Activated CD4-positive, alpha-beta T cell treated with anti-CD3 and anti-CD28 coated beads for 4 hours (primary cell): Measurements from ENCODE around the gene KCNQ1.

Experiments
- DNase-seq, 2 donors: peaks; one replicate each; pipeline ENCODE4 v3.0.0-alpha.2; 2020

KCNQ1 gene

DNA sequence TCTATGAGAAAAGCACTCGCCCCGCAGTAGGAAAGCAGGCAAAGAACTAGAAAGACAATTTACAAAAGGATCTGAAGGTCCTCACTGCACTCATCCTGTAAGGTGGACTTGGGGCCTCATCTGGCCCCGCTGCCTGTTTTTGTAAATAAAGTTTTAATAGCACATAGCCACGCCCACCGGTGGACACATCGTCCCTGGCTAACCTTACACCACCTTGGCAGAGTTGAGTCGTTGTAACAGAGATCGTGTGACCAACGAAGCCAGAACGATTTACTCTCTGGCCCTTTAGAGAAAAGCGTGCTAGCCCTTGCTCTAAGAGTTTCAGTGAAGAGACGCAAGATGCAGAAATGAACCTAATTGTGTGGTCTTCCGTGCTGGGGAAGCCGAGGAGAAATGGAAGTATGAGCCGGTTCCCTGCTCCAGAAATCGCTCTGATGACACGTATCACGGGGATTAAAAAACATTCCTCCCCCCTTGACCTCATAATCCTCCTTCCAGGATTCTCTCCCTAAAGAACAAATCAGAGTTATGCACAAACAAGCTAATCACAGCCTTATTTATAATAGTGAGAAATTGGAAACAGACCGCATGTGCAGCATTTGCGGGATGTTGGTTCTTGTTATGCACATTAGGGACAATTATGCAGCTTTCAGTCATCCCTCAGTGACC lies 360.7 kb downstream of the KCNQ1 start:
- no peak for DNase-seq

DNA sequence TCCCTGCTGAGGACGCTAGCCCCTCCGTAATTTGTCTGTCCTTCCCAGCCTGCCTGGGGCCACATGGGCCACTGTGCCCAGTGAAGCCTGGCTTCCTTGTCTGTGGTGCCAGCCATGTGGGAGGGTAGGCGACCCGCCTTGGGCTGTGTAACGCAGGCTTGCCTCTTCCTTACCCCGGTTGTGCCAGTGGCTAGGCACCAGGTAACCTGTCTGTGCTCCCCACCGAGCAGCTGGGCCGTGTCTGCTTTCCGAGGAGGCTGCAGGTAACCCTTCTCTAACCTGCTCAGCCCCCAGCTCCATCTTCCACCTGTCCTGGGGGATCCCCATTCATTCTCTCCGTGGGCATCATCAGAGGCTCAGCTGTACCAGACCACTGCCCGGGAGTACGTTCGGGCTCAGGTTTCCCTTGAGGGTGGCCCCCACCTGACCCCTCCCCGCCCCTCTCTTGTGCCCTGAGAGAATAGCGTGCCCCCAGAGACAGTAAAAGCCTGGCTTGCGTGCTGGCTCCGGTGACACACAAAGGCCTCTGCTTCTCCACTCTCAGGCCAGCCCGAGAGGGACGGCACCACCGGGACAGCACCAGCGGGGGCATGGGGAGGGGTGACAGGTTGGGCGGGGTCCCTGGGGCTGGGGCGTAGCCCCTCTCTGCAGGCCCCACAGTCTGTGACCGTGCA lies 361.7 kb downstream of the KCNQ1 start:
- DNase-seq, result no peak

DNA sequence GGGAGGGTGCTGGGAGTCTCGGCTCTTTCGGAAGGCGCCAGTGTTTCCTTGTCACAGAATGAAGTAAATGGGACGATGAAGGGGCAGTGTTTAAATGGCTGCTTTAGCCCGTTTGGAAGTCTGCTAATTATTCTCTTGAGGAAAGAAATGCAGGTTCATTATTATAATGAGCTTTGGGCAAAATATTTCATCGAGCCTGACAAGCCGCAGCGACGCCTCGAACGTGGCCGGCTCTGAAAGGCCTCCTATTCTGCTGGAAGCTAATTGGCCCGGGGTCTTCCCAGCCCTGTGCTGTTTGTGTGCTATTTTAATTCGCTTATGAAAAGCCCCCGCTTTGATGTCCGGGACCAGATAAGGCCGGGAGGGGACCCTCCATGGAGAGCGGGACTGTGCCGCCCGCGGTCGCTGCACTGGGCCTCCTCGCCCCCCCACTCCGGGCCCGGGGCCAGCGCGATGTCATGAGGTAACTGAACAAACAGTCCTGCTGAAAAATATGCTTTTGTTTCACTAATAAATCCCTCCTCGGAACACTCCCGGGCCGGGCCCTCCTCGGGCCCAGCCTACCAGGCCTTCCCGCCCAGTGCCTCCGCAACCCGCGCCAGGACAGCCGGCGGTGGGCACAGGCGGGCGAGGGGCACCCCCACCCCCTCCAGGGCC lies 362.3 kb downstream of the KCNQ1 start:
- DNase-seq, result no peak

DNA sequence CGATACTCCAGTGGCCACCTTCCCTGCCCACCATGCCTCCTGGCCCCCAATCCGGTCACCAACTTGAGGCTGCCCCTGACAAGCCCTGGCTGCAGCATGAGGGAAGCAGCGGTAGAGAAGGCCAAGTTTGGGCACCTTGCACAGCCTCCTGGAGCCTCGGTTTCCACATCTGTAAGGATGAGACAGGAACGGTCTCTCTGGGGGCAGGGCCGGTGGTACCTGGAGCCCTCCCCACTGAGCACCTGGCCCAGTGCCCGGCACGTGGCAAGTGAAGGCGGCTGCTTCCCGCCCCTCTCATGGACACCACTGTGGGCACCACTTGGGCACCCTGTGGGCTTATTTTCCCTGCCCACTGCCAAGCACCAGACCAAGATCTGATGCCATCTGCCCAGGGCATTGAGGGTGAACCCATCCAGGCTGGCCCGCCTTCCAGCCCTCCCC lies 363.0 kb downstream of the KCNQ1 start:
- no peak for DNase-seq

DNA sequence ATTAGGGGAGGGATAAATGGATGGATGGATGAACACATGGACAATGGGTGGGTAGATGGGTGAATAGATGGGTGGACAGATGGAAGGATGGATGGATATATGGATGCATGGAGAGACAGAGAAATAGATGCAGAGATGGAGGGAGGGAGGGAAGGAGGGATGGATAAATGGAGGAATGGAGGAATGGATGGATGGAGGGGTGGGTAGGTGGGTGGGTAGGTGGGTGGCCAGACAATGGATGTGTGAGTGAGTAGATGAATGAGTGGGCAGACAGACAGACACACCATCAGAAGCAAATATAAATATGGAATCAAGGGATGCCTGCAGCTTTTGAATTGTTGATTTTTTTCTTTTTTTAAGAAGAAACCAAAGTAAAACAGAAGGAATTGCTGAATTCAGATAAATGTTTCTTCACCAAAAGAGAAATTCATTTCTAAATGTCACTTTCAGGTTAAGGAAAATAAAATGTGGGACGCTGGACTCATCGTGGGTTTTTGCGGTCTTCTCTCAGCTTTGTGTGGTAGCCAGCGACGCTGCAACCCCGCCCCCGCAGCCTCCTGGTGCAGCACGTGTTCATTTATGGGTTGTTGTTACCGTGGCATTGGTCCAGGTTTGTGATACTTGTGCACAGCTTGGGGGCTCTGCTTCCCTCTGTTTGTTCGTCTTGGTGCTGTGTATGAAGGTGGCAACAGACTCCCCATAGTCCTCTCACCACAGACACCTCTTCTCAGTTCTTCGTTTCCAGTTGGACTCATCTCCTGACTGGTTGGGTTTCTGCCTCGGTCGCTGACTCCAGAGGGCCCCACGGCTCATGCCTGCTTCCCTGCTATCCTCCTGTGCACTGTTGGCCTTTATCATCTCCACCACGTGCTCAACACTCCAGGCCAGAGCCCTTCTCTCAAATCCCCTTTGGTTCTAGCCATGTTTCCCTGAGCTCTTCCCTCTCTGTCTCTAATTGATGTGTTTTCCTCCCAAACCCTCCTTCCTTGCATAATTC lies 364.3 kb downstream of the KCNQ1 start:
- no peak for DNase-seq

DNA sequence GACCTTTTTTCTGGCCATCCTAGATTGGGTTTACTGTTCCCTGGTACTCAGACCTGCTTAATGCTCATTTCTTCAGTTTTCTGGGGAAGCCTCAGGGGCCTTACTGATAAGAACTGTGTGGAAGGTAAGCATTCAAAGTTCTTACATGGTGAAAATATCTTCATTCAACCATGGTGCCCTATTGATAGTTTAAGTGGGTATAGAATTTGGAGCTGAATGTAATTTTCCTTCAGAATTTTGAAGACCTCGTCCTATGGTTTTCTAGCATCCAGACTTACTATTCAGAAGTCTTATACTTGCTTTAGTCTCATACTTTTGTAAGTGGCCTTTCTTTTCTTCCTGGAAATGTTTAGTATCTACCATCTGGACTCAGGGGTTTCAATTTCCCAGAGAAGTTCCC lies 365.0 kb downstream of the KCNQ1 start:
- DNase-seq, result no peak

DNA sequence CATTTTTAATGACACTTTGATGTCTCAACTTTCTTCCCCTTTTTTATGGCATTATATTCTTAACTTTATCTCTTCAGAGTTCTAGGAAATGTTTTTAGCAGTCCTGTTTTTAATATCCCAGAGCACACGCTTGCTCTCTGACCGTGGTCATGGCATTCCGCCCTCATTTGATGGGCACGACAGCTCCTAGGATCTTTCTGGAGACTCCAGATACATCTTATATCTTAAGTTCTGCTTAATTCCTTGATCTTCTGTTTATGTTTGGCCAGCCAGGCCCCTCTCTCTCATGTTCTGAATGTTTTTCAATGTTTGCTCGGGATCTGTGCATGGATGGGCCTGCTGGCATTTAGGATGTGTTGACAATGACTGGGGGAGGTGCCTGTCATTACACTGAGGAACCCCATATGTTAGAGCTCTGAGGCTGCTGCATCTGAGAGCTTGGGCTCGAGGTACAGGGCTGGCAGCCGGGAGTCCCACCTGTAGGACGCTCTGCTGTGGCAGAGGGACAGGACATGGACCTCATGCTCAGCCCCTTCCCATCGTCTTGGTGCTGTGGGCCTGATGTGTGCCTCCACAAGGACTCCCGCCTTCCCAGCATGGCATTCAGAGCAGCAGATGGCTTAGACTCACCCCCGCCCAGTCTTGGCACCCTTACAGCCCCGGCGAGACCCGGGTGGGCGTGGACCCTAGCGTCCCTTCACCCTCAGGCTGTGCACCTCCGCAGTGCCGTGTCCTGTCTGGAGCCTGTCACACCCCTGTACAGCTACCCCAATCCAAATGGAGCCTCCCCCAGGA lies 365.8 kb downstream of the KCNQ1 start:
- no peak for DNase-seq

DNA sequence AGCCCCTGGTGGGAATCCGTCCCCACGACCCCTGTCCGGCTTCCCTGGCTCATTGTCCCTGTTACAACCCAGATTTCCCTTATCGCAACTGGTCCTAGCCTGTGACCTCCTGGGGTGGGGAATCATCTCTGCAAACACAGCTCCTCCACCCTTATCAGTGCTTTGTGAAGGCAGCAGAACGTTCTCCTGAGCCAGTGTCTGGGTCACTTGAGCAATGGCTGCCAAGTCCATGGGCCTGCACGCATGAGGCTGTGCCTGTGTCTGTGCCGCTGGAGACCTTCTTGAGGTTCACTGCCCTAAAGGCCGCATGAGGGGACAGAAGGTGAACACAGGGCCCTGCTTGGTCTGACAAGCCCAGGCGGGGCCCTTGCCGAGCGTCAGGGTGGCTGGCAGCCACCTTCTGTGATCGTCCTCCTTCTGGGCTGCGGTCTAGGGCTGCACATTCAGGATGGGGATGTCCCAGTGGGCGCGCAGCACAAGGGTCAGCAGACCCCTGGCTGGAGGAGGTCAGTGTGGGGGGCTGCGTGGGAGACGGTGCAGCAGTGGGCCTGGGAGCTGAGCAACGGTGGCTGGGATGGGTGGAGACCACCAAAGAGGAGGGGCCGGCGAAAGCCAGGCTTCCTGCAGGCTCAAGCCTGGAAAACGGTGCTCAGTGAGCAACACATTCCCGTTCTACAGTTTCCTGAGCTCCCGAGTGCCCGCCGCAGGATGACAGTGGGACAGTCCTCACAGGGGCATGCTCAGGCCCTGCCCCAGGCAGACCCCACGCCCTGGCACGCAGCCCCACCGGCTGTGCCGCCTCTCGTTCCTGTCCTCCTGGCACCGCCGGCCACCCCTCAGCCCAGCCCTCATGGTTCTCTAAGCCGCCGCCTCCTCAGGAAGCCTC lies 366.6 kb downstream of the KCNQ1 start:
- no peak for DNase-seq

DNA sequence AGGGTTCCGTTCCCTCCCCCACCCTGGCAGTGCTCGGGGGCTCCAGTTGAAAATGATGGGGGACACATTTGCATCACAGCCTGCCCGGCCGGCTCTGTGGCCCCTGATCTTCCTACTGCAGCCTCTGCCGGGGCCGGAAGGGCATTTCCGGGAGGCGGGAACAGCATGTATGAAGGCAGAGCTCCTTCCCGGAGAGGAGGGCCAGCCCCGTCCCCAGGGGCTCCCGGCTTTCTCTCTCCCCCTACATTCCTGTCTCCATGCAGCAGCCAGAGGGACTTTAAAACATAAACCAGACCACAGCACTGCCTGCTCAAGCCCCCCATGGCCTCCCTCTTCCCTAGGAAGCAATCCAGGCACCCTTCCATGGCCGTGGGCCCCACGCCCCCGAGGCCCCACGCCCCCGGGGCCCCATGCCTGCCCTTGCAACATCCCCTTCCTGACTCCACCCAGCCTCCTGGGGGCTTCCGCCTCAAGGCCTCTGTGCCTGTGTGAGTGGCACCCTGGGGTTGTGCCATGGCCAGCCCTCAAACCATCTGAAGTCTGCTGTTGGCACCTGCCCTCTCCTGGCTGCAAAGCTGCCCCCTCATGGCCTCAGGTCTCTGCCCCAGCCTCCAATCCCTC lies 367.7 kb downstream of the KCNQ1 start:
- DNase-seq, result no peak

DNA sequence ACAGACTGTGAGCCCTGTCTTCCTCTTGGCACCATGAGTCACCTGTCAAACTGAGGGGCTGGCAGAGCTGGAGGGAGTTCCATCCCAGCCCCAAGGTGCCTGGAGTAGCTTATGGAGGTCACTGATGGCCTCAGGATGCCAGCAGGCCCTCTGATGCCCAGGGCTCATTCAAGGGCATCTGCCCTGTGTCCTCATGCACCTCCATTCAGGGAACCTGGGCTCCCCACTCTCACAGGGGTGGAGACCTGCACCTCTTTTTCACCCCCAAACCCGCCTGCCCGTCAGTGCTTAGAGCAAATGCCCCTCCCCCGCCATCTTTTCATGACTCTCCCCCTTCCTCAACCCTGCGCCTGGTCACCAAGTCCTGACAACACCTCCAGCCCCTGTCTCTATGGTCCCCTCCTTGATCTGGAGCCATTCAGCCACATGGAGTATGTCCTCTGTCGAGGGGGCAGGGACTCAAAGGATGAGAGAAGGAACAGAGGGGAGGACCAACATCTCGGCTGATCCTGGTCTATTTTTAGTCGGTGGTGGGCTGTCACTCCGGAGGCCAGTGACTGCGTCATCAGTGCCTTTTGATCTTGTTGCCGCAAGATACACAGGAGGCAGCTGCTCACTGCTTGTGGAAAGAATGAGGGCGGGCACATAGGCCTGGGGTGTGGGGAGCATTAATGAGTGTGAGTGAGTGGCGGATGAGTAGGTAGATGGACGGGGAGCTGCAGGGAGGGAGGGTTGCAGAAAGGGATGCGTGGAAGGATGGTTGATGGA lies 368.5 kb downstream of the KCNQ1 start:
- no peak for DNase-seq

DNA sequence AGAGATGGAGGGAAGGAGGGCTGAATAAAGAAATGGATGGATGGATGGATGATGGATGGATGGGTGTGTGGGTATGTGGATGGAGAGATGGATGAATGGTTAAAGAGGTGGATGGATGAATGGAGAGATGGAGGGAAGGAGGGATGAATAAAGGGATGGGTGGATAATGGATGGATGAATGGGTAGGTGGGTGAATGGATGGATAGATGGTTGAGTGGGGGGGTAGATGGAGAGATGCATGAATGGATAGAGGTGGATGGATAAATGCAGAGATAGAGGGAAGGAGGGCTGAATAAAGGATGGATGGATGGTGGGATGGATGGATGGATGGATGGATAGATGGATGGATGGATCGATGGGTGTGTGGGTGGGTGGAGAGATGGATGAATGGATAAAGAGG lies 369.2 kb downstream of the KCNQ1 start:
- no peak for DNase-seq

DNA sequence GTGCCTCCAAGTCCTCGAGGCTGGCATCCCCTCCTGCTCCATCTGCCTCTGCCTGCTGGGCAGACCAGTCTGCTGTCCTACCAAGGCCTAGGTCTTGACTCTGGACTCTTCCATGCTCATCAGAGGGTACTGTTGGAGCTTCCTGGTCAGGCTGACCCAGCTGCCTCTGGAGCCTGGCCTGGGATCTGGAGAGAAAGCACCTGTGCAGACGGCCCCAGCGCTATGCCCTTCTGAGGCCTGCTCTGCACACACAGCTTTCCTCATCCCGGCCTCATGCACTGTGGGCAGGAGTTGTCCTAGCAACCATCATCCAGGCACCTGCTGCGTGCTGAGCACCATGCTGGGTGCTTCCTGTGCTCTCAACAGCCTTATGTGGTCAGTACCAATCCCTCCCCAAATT lies 369.9 kb downstream of the KCNQ1 start:
- DNase-seq, result no peak

DNA sequence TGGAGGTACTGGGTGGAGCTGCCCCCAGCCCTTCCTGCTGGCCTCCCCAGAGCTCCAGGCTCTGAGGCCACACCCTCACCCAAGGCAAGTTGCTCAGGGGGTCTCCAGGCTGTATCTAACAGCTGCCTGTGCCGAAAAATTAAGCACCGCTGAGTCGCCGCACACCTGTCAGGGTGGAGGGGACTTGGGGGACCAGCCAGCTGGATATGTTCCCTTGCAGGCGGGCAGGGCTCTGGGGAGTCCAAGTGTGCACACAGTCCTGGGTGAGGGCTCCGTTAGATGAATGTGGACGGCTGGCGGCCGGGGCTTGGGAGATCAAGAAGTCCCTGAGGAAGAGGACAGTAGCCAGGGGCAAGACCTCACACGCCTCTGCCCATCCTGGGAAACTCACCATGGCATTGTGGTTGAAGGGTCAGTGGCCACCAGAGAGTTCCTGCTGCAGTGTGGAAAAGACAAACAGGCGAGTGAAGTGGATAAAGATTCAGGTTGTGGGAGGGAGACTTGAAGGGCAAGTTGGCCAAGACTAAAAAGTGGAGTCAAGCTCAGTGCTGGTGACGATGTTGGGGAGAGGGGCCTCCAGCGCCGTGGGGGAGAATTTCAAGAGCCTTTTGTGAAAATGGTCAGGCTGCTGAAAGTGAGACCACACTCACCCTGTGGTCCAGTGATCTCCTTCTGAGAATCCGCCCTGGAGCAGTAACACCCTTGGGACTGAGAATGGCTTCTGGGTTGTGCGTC lies 371.1 kb downstream of the KCNQ1 start:
- DNase-seq, result no peak

DNA sequence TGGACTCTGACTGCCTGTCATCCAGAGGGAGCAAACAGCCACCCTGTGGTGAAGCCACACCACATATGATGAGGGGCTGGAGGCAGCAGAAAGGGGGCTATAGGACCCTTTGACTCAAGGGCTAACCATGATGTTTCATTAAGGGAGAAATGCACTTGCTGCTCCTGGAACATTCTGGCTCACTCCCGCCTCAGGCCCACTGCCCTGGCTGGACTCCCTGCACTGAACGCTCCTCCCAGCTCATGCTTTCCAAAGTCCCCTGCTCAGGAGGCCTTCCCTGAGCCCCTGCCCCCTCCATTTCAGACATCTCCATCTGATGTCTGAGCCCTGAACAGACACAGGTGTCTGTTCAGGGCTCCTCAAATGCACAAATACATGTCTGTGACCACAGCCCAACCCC lies 371.7 kb downstream of the KCNQ1 start:
- no peak for DNase-seq

DNA sequence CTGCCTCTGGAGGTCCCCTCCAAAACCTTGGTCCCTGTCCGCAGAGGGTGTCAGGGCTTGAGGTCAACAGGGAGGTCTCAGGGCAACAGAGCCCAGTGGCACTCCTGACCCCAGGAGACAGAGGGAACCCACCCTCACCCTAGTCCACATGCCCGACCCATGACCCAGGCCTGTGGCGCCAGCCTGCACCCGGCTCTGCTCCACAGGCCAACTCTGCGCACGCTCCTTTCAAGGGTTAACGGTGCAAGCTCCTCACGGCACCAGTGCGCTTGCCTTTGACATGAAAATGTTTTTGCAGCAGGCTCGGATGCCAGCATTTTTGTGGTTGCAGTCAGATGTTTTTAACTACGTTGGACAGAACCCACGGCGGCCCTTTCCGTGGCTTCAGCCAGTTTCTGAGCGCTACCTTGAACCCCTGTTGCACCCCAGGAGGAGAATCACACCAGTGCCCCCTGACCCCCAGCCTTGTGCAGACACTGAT lies 372.2 kb downstream of the KCNQ1 start:
- no peak for DNase-seq

DNA sequence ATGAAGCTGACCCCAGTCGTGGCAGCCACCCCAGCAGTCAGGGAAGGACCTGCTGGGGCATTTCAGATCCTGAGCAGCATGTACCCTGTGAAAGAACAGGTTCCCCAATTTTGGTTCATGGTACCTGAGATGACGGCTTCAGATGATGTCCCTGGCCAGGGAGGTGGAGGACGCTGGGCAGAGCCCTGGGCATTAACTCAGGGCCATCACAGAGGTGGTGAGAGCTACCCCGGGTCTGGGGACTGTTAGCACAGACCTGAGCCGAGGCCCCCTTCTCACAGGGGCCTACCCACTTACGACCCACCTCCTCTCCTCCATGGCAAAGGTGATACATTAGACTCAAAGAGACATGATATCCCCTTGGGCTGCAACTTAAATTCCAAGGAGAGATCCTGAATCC lies 372.6 kb downstream of the KCNQ1 start:
- DNase-seq, result no peak

DNA sequence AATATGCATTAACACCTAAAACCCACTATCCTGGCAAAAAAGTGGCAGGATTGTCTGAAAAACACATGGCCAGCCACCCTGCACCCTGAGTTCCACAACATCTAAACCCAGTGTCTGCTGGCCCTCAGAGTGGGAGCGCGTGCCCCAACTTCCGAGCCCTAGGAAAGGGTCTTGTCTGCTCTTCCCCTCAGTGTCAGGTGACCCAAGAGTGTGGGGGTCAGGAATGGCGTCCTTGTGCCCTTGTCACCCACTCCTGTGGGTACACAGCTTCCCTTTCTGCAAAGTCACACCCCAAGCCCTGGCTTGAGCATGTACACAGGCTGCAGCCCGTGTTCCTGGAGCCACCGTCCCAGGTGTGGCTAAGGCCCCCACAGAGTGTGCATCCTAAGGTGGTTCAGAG lies 373.2 kb downstream of the KCNQ1 start:
- DNase-seq, result no peak

DNA sequence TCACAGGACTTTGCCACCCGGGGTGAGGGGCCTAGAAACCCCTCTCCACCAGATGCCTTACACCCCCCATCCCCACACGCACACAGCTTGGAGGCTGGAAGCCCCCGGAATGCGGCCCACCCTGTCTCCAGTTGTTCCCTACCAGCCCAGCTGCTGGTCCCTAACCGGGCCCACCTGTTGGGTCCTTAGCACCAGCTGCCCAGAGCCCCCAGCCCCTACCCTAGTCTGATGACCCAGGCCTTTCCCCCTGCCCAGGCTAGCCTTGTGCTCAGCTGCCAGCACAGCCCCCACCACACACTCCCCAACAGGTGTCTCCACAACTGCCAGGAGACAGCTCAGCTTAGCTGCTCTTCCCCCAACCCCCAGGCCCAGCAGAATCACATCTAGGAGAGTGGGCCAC lies 373.7 kb downstream of the KCNQ1 start:
- no peak for DNase-seq

DNA sequence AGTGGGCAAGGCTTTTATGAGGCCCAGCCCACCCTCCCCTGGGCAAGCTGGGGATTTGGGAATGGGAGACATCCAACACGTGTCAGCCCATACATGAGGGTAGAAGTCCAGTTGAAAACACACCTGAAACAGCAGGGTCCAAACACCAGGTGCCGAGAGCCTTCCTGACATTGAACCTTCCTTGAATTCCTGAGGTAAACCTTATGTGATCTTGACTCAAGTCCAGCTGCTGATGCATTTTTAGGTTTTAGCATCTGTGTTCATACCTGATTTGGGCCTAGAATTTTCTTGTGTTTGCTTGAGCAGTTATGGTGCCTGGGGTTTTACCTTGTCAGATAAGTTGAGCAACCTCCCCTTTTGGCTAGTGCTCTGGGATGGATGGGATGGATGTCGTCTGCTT lies 374.5 kb downstream of the KCNQ1 start:
- no peak for DNase-seq
